Parathyroid adenoma (tissue), 2 donors: ENCODE measurements around the gene INS.

Source experiments
- H2AFZ ChIP-seq: fragments of 300-600 bp; sonication (generic); one replicate; pipeline ENCODE4 v1.7.0; 2017; ENCODE audit warnings: antibody characterized with exemption, mild to moderate bottlenecking
- H3K27ac ChIP-seq: fragments of 300-600 bp; sonication (generic); one replicate; pipeline ENCODE4 v1.7.0; 2017
- H3K27me3 ChIP-seq: fragments of 300-600 bp; sonication (generic); one replicate; pipeline ENCODE4 v1.7.0; 2017; ENCODE audit warnings: low read length; ENCODE audit not compliant: control insufficient read depth, insufficient read depth
- H3K36me3 ChIP-seq: fragments of 300-600 bp; sonication (generic); one replicate; pipeline ENCODE4 v1.7.0; 2017; ENCODE audit warnings: low read length; ENCODE audit not compliant: control insufficient read depth, insufficient read depth
- H3K4me1 ChIP-seq: fragments of 300-600 bp; sonication (generic); one replicate; pipeline ENCODE4 v1.7.0; 2017; ENCODE audit warnings: control low read depth
- H3K4me2 ChIP-seq: fragments of 300-600 bp; sonication (generic); one replicate; pipeline ENCODE4 v1.7.0; 2017; ENCODE audit warnings: low read length
- H3K4me3 ChIP-seq: fragments of 300-600 bp; sonication (generic); one replicate; pipeline ENCODE4 v1.7.0; 2017; ENCODE audit warnings: low read depth, low read length
- H3K79me2 ChIP-seq: fragments of 300-600 bp; sonication (generic); one replicate; pipeline ENCODE4 v1.7.0; 2017; ENCODE audit warnings: control low read depth
- H3K9ac ChIP-seq: fragments of 300-600 bp; sonication (generic); one replicate; pipeline ENCODE4 v1.7.0; 2017; ENCODE audit warnings: mild to moderate bottlenecking
- H3K9me3 ChIP-seq: fragments of 300-600 bp; sonication (generic); one replicate; pipeline ENCODE4 v1.7.0; 2017; ENCODE audit warnings: low read length; ENCODE audit not compliant: control insufficient read depth
- CTCF ChIP-seq: fragments of 300-600 bp; sonication (generic); IDR thresholded peaks from one replicate; pipeline ENCODE4 v1.7.0; 2017; ENCODE audit warnings: antibody characterized with exemption, mild to moderate bottlenecking
- donor health status: primary hyperparathyroidism.

INS gene

GRCh38 chr11:2138068-2138430 lies 23.0 kb downstream of the INS start:
- Histone ChIP-seq H3K9ac (no peak overlapping the region), H3K27me3 (no peaks in the 10 kb centered on the region), H3K4me3 (peak overlapping the region; percentile 27), H3K9me3 (no peaks in the 10 kb centered on the region), H3K79me2 (no peaks in the 10 kb centered on the region), H3K4me2 (peak overlapping the region; percentile 38), H3K36me3 (no peaks in the 10 kb centered on the region), H3K27ac (no peak overlapping the region), H2AFZ (no peak overlapping the region), H3K4me1 (no peaks in the 10 kb centered on the region)
- TF ChIP-seq CTCF = no peak

GRCh38 chr11:2137202-2138067 lies 23.6 kb downstream of the INS start:
- no peak overlapping the region for H3K27ac ChIP-seq
- peak overlapping the region; percentile 11 for H2AFZ ChIP-seq
- H3K4me3 ChIP-seq = no peak overlapping the region
- H3K9me3 ChIP-seq = no peaks in the 10 kb centered on the region
- no peaks in the 10 kb centered on the region for H3K4me1 ChIP-seq
- TF ChIP-seq CTCF = no peak
- no peak overlapping the region for H3K9ac ChIP-seq
- H3K79me2 ChIP-seq = no peaks in the 10 kb centered on the region
- H3K36me3 ChIP-seq = no peaks in the 10 kb centered on the region
- no peaks in the 10 kb centered on the region for H3K27me3 ChIP-seq
- H3K4me2 ChIP-seq = peak overlapping the region; percentile 22

- no peak for TF ChIP-seq CTCF
- no peaks in the 10 kb centered on the region for H3K4me1 ChIP-seq
- no peaks in the 10 kb centered on the region for H3K9me3 ChIP-seq
- H3K27me3 ChIP-seq = no peaks in the 10 kb centered on the region
- no peaks in the 10 kb centered on the region for H3K36me3 ChIP-seq
- no peak overlapping the region for H2AFZ ChIP-seq
- H3K4me3 ChIP-seq = no peak overlapping the region
- H3K79me2 ChIP-seq = no peaks in the 10 kb centered on the region
- no peak overlapping the region for H3K4me2 ChIP-seq
- no peak overlapping the region for H3K27ac ChIP-seq
- no peak overlapping the region for H3K9ac ChIP-seq
Measured at GRCh38 chr11:2136952-2137201, 24.1 kb downstream of the INS start.

- Histone ChIP-seq H3K27me3 (no peaks in the 10 kb centered on the region), H3K36me3 (no peaks in the 10 kb centered on the region), H3K27ac (no peak overlapping the region), H2AFZ (no peak overlapping the region), H3K79me2 (no peaks in the 10 kb centered on the region), H3K9me3 (no peaks in the 10 kb centered on the region), H3K9ac (no peak overlapping the region), H3K4me2 (no peak overlapping the region), H3K4me3 (no peak overlapping the region), H3K4me1 (no peaks in the 10 kb centered on the region)
- no peak for TF ChIP-seq CTCF
Measured at GRCh38 chr11:2136209-2136951, 24.6 kb downstream of the INS start.
